Measurements from ENCODE around the gene FDPS. TPM values are rescaled to one million over a fixed set of nuclear protein-coding genes. Genes with fewer than 3 reads are reported as not detected.

The FDPS gene
- total and polyA plus RNA-seq, 2 experiments from 2014 or later: 287 to 366 TPM

- TF ChIP-seq JUNB (IDR thresholded peaks at IDR 0.05; ENCODE audit: unreplicated experiment) (no peak), REST (IDR thresholded peaks at IDR 0.05; ENCODE audit: unreplicated experiment) (no peak), NANOG (IDR thresholded peaks at IDR 0.05; ENCODE audit: borderline replicate concordance) (no peak), CTCF (conservative IDR thresholded peaks at IDR 0.05; ENCODE audit: low read depth in 2 of 2) (no peak), CREB1 (CRISPR knock-in tag; IDR thresholded peaks at IDR 0.05; ENCODE audit: low read depth) (no peak), ZNF114 (CRISPR knock-in tag; IDR thresholded peaks at IDR 0.05) (no peak), EZH2 (IDR thresholded peaks at IDR 0.05; ENCODE audit: low read depth, unreplicated experiment) (no peak), STAT1 (IDR thresholded peaks at IDR 0.05; ENCODE audit: unreplicated experiment) (no peak)
Observed at GRCh38 chr1:155263067-155263466, 45.6 kb upstream of the FDPS start (continued).

GRCh38 chr1:155266553-155266952 is 42.1 kb upstream of the FDPS start:
- Histone ChIP-seq H3K4me1 (ENCODE audit: insufficient read depth) (0 out of 2 replicates have a peak, but pooled peaks cover under 1% of the 10 kb centered on the region), H3K4me3 (no peak overlapping the region), H3K4me2 (no peak overlapping the region), H2AFZ (no peak overlapping the region), H3K27me3 (ENCODE audit: insufficient read depth) (no peaks in the 10 kb centered on the region), H4K20me1 (replicated peaks; ENCODE audit: insufficient read depth) (peaks cover 21% of the 10 kb centered on the region), H3K79me2 (replicated peaks; ENCODE audit: insufficient read depth) (peaks cover 20% of the 10 kb centered on the region), H3K36me3 (ENCODE audit: insufficient read depth) (peaks cover 76% of the 10 kb centered on the region), H3F3A (replicated peaks; ENCODE audit: low read depth) (peaks cover 76% of the 10 kb centered on the region), H3K27ac (ENCODE audit: low read depth) (no peak overlapping the region), H3K9me2 (ENCODE audit: insufficient read depth) (no peaks in the 10 kb centered on the region)
- Mint-ChIP-seq H3K36me3 (ENCODE audit: low read depth) (peaks cover 89% of the 10 kb centered on the region), H3K27me3 (ENCODE audit: insufficient read depth, low read depth, poor library complexity) (peaks cover 14% of the 10 kb centered on the region), H3K4me1 (peaks cover 10% of the 10 kb centered on the region; the same call in 2 of the 3 replicates), H3K9me3 (peaks cover 7% of the 10 kb centered on the region; the same call in 1 of the 3 replicates), H3K4me3 (no peak overlapping the region), H3K27ac (no peak overlapping the region)
- no peak for ATAC-seq
- DNase-seq (ENCODE audit: low spot score): no peak
- no peak for TF ChIP-seq ETS1 (IDR thresholded peaks at IDR 0.05)
- TF ChIP-seq ZNF462 (CRISPR knock-in tag; IDR thresholded peaks at IDR 0.05): no peak
- TF ChIP-seq CREB1 (CRISPR knock-in tag; IDR thresholded peaks at IDR 0.05; ENCODE audit: low read depth): no peak

Data from GM23338 (cell line).